ENCODE results near the gene ZNF593.

GRCh38 chr1:26215246-26215645, 45.5 kb downstream of the ZNF593 start:
- no peak for TF ChIP-seq CTCF (IDR thresholded peaks at IDR 0.05; ENCODE audit: low read depth, low read length)
- no peak for TF ChIP-seq EZH2phosphoT487 (IDR thresholded peaks at IDR 0.05; ENCODE audit: low read depth)
